T-helper 1 cell treated with Interleukin-12 subunit alpha and Interleukin-12 subunit beta and Interleukin-4 antibody, amounts not matched to agents 30 μg/mL and 1 μg/mL, for 36 hours (primary cell): ENCODE measurements around the gene GNAI2.
"Not testable (repeated sequence)": the region's sequence is repeated elsewhere in the genome, so short reads cannot be mapped to it uniquely, and the experiment has no call there.

Experiments
- H3K27ac Mint-ChIP-seq: one replicate; pipeline ENCODE4 v1.8.0; 2021; ENCODE audit warnings: mild to moderate bottlenecking, mixed read lengths
- H3K27me3 Mint-ChIP-seq: one replicate; pipeline ENCODE4 v1.8.0; 2021; ENCODE audit warnings: low read depth, mixed read lengths
- H3K36me3 Mint-ChIP-seq: one replicate; pipeline ENCODE4 v1.8.0; 2021; ENCODE audit warnings: low read depth, mixed read lengths
- H3K4me1 Mint-ChIP-seq: one replicate; pipeline ENCODE4 v1.8.0; 2021; ENCODE audit warnings: low read depth, mixed read lengths
- H3K4me3 Mint-ChIP-seq: one replicate; pipeline ENCODE4 v1.8.0; 2021; ENCODE audit warnings: mild to moderate bottlenecking, moderate library complexity, mixed read lengths
- H3K9me3 Mint-ChIP-seq: one replicate; pipeline ENCODE4 v1.8.0; 2021; ENCODE audit warnings: mixed read lengths

GNAI2 gene

GRCh38 chr3:50266836-50267235, 30.8 kb downstream of the GNAI2 start:
- Mint-ChIP-seq H3K9me3 (no peaks in the 10 kb centered on the region), H3K27me3 (peaks cover 14% of the 10 kb centered on the region), H3K4me3 (no peak overlapping the region), H3K4me1 (peaks cover 4% of the 10 kb centered on the region), H3K36me3 (no peaks in the 10 kb centered on the region), H3K27ac (no peak overlapping the region)

GRCh38 chr3:50267280-50267913, 31.4 kb downstream of the GNAI2 start:
- Mint-ChIP-seq H3K36me3 (no peaks in the 10 kb centered on the region), H3K27ac (no peak overlapping the region), H3K9me3 (no peaks in the 10 kb centered on the region), H3K27me3 (peaks cover 14% of the 10 kb centered on the region), H3K4me1 (peaks cover 7% of the 10 kb centered on the region), H3K4me3 (no peak overlapping the region)

GRCh38 chr3:50268276-50268675, 32.3 kb downstream of the GNAI2 start:
- H3K9me3 Mint-ChIP-seq, result no peaks in the 10 kb centered on the region
- peaks cover 18% of the 10 kb centered on the region for H3K27me3 Mint-ChIP-seq
- H3K27ac Mint-ChIP-seq, result no peak overlapping the region
- no peak overlapping the region for H3K4me3 Mint-ChIP-seq
- H3K36me3 Mint-ChIP-seq, result no peaks in the 10 kb centered on the region
- peaks cover 9% of the 10 kb centered on the region for H3K4me1 Mint-ChIP-seq

GRCh38 chr3:50268703-50269451, 32.9 kb downstream of the GNAI2 start, which contains the start of gene SEMA3B:
Gene SEMA3B, plus strand, starts transcription at chr3:50269147. Its CDS starts 94 bp downstream, at chr3:50269241.
- Mint-ChIP-seq H3K27me3 (peaks cover 18% of the 10 kb centered on the region), H3K4me1 (peaks cover 9% of the 10 kb centered on the region), H3K4me3 (no peak within 1 kb of the TSS), H3K27ac (no peak within 1 kb of the TSS), H3K9me3 (no peaks in the 10 kb centered on the region), H3K36me3 (no peaks in the 10 kb centered on the region)

GRCh38 chr3:50269460-50269859, 33.5 kb downstream of the GNAI2 start:
- peaks cover 13% of the 10 kb centered on the region for H3K4me1 Mint-ChIP-seq
- no peaks in the 10 kb centered on the region for H3K36me3 Mint-ChIP-seq
- no peaks in the 10 kb centered on the region for H3K9me3 Mint-ChIP-seq
- no peak overlapping the region for H3K4me3 Mint-ChIP-seq
- peaks cover 23% of the 10 kb centered on the region for H3K27me3 Mint-ChIP-seq
- no peak overlapping the region for H3K27ac Mint-ChIP-seq

GRCh38 chr3:50269977-50270413, 34.0 kb downstream of the GNAI2 start:
- H3K4me3 Mint-ChIP-seq, result no peak overlapping the region
- peaks cover 28% of the 10 kb centered on the region for H3K27me3 Mint-ChIP-seq
- H3K4me1 Mint-ChIP-seq, result peaks cover 15% of the 10 kb centered on the region
- no peaks in the 10 kb centered on the region for H3K9me3 Mint-ChIP-seq
- H3K27ac Mint-ChIP-seq, result no peak overlapping the region
- no peaks in the 10 kb centered on the region for H3K36me3 Mint-ChIP-seq

- H3K27me3 Mint-ChIP-seq, result peaks cover 35% of the 10 kb centered on the region
- no peaks in the 10 kb centered on the region for H3K9me3 Mint-ChIP-seq
- no peaks in the 10 kb centered on the region for H3K36me3 Mint-ChIP-seq
- peaks cover 17% of the 10 kb centered on the region for H3K4me1 Mint-ChIP-seq
- no peak overlapping the region for H3K4me3 Mint-ChIP-seq
- H3K27ac Mint-ChIP-seq, result no peak overlapping the region
These were observed 34.6 kb downstream of the GNAI2 start for GRCh38 chr3:50270422-50271224.

- no peak overlapping the region for H3K27ac Mint-ChIP-seq
- peaks cover 41% of the 10 kb centered on the region for H3K27me3 Mint-ChIP-seq
- no peak overlapping the region for H3K4me3 Mint-ChIP-seq
- peaks cover 21% of the 10 kb centered on the region for H3K4me1 Mint-ChIP-seq
- no peaks in the 10 kb centered on the region for H3K9me3 Mint-ChIP-seq
- no peaks in the 10 kb centered on the region for H3K36me3 Mint-ChIP-seq
These were observed 35.4 kb downstream of the GNAI2 start for GRCh38 chr3:50271314-50271936.

- Mint-ChIP-seq H3K27me3 (peaks cover 40% of the 10 kb centered on the region), H3K4me3 (peak overlapping the region; percentile 75), H3K4me1 (peaks cover 21% of the 10 kb centered on the region)
- not testable (repeated sequence) for H3K36me3 Mint-ChIP-seq, H3K27ac Mint-ChIP-seq, H3K9me3 Mint-ChIP-seq
These were observed 36.5 kb downstream of the GNAI2 start for GRCh38 chr3:50272538-50272910.

GRCh38 chr3:50272911-50273688, 37.1 kb downstream of the GNAI2 start:
- H3K9me3 Mint-ChIP-seq, result no peaks in the 10 kb centered on the region
- peaks cover 21% of the 10 kb centered on the region for H3K4me1 Mint-ChIP-seq
- H3K36me3 Mint-ChIP-seq, result no peaks in the 10 kb centered on the region
- H3K4me3 Mint-ChIP-seq, result peak overlapping the region; percentile 75
- H3K27ac Mint-ChIP-seq, result no peak overlapping the region
- H3K27me3 Mint-ChIP-seq, result peaks cover 40% of the 10 kb centered on the region

GRCh38 chr3:50273689-50274065, 37.7 kb downstream of the GNAI2 start:
- peaks cover 38% of the 10 kb centered on the region for H3K27me3 Mint-ChIP-seq

GRCh38 chr3:50274371-50275104, 38.5 kb downstream of the GNAI2 start:
- Mint-ChIP-seq H3K4me1 (peaks cover 21% of the 10 kb centered on the region), H3K4me3 (peak overlapping the region; percentile 58), H3K9me3 (no peaks in the 10 kb centered on the region), H3K36me3 (no peaks in the 10 kb centered on the region), H3K27ac (no peak overlapping the region), H3K27me3 (peaks cover 37% of the 10 kb centered on the region)

More at GRCh38 chr3:50273689-50274065, 37.7 kb downstream of the GNAI2 start:
- Mint-ChIP-seq H3K4me1 (peaks cover 21% of the 10 kb centered on the region), H3K27ac (no peak overlapping the region), H3K4me3 (no peak overlapping the region), H3K36me3 (no peaks in the 10 kb centered on the region), H3K9me3 (no peaks in the 10 kb centered on the region)
